Measurements from ENCODE around the gene SULT4A1. TPM values are rescaled to one million over a fixed set of nuclear protein-coding genes. Genes with fewer than 3 reads are reported as not detected.

The SULT4A1 gene
- total and polyA plus RNA-seq, 9 of the 15 experiments (the other 6 are each of a cell fraction or from before 2014, with no cell fraction given), result 0.03 to 0.20 (median 0.09) TPM; not detected in 3

DNA sequence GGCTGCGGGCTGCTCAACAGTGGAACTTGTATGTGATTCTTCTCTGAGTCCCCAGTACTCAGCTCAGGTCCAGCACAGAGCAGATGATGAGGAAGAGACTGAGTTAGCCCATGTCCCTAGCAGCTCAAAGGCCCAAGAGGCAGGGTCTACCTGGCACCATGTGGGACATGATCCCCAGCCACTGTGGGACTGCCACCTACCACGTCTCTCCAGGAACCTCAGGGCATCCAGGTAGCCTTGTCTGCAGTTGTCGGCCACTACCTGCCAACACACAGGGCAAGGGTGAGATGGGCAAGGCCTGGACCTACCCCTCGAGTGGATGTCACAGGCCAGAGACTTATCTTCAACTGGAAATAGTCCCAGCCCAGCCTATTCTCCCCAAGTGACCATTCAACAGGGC, 25.1 kb upstream of the SULT4A1 start:
- Histone ChIP-seq H4K20me1 (replicated peaks; ENCODE audit: control insufficient read depth, insufficient read depth, low read length) (peaks cover 6% of the 10 kb centered on the region; the same call in 1 of the 2 replicates), H3K9me3 (replicated peaks; ENCODE audit: control insufficient read depth, insufficient read depth, low read depth, low read length) (no peaks in the 10 kb centered on the region), H3K9ac (ENCODE audit: insufficient read depth in 1 of 2, low read depth in 2 of 2, low read length in 2 of 2) (no peak overlapping the region), H3K36me3 (ENCODE audit: control insufficient read depth, insufficient read depth, low read length) (no peaks in the 10 kb centered on the region), H3K4me2 (ENCODE audit: insufficient read depth, low read length) (no peak overlapping the region), H3K9me1 (ENCODE audit: control insufficient read depth, insufficient read depth, low read length) (no peaks in the 10 kb centered on the region), H2AFZ (ENCODE audit: low read depth, low read length) (no peak overlapping the region), H3K4me3 (no peak overlapping the region), H3K79me2 (ENCODE audit: control insufficient read depth, insufficient read depth, low read length) (no peaks in the 10 kb centered on the region), H3K4me1 (replicated peaks in 1 of 2; ENCODE audit: control insufficient read depth in 2 of 2, insufficient read depth in 2 of 2, low read length in 2 of 2) (peaks cover 0 to 15% of the 10 kb centered on the region in 2 experiments; a peak in 2 of 5 replicates), H3K27ac (ENCODE audit: extremely low read depth, low read depth, low read length) (no peak overlapping the region), H3K27me3 (ENCODE audit: control insufficient read depth in 2 of 2, insufficient read depth in 2 of 2, low read length in 2 of 2) (peaks cover 0 to 4% of the 10 kb centered on the region in 2 experiments; a peak in 1 of 5 replicates)
- ATAC-seq (no peak), DNase-seq (ENCODE audit: extremely low read depth in 1 of 4, low spot score in 3 of 4) (no peak), FAIRE-seq (no peak)
- ChIA-PET POLR2A (no interaction called here), CTCF (ENCODE audit: low intra/inter-chr PET ratio) (no interaction called here)
- intact Hi-C loops (cut with micrococcal nuclease), result loop anchor here (10.0 kb wide), 1 partner anchor 737 kb away; no protein-coding TSS in a partner anchor
- in situ Hi-C loops (cut with MboI), result no loop called here
- 0% methylated on average over 3 of the region's 4 CpGs for WGBS (ENCODE audit: insufficient coverage, low coverage, missing lambda C conversion rate)
- no TSS peak for BruUV-seq (replicated peaks)
- TF ChIP-seq SNAPC5 (CRISPR knock-in tag; IDR thresholded peaks at IDR 0.05), result no peak
- no peak for TF ChIP-seq NFE2L1 (tag; IDR thresholded peaks at IDR 0.05; ENCODE audit: borderline replicate concordance, low read depth)
- no peak for TF ChIP-seq PKNOX1 (IDR thresholded peaks at IDR 0.05)
- no peak for TF ChIP-seq ZNF324 (CRISPR knock-in tag; IDR thresholded peaks at IDR 0.05)
- TF ChIP-seq NFRKB (IDR thresholded peaks at IDR 0.05; ENCODE audit: low read depth), result no peak
- TF ChIP-seq, protein P1, sequence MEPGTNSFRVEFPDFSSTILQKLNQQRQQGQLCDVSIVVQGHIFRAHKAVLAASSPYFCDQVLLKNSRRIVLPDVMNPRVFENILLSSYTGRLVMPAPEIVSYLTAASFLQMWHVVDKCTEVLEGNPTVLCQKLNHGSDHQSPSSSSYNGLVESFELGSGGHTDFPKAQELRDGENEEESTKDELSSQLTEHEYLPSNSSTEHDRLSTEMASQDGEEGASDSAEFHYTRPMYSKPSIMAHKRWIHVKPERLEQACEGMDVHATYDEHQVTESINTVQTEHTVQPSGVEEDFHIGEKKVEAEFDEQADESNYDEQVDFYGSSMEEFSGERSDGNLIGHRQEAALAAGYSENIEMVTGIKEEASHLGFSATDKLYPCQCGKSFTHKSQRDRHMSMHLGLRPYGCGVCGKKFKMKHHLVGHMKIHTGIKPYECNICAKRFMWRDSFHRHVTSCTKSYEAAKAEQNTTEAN (CRISPR knock-in tag; IDR thresholded peaks at IDR 0.05), result no peak
- TF ChIP-seq ZFX (CRISPR knock-in tag; IDR thresholded peaks at IDR 0.05), result no peak
- TF ChIP-seq SIN3A (IDR thresholded peaks at IDR 0.05; ENCODE audit: borderline replicate concordance in 2 of 2, control insufficient read depth in 1 of 2, low read depth in 2 of 2, low read length in 2 of 2), result no peak
- no peak for TF ChIP-seq ZNF354B (CRISPR knock-in tag; IDR thresholded peaks at IDR 0.05)
- TF ChIP-seq NFIX (CRISPR knock-in tag; IDR thresholded peaks at IDR 0.05; ENCODE audit: low read depth), result no peak
- TF ChIP-seq MAFF (IDR thresholded peaks at IDR 0.05; ENCODE audit: low read length), result no peak
- no peak for TF ChIP-seq RAD21 (CRISPR knock-in tag; conservative IDR thresholded peaks at IDR 0.05 in 1 of 2, IDR thresholded peaks at IDR 0.05 in 1 of 2)
- no peak for TF ChIP-seq CREBBP (IDR thresholded peaks at IDR 0.05; ENCODE audit: low read depth, low read length)
- no peak for TF ChIP-seq ESRRA (IDR thresholded peaks at IDR 0.05; ENCODE audit: borderline replicate concordance, low read depth)
- no peak for TF ChIP-seq RUNX1 (IDR thresholded peaks at IDR 0.05; ENCODE audit: low read depth)
- TF ChIP-seq MYNN (IDR thresholded peaks at IDR 0.05), result no peak
- TF ChIP-seq MYNN (CRISPR knock-in tag; IDR thresholded peaks at IDR 0.05), result no peak
